GM12864 (cell line): ENCODE data around the gene TIGAR.

Experiments
- DNase-seq: peaks from one replicate; pipeline ENCODE4 v3.0.0-alpha.2; 2011; ENCODE audit warnings: low read depth
- H3K4me3 ChIP-seq: 2 replicates; pipeline ENCODE4 v1.5.1; 2011; ENCODE audit warnings: mild to moderate bottlenecking, low read depth, low read length, control low read depth
- CTCF ChIP-seq: IDR thresholded peaks from 2 replicates; pipeline ENCODE4 v1.5.1; 2011; ENCODE audit warnings: low read depth, mild to moderate bottlenecking, moderate library complexity, low read length, control low read depth, inconsistent platforms; ENCODE audit errors: missing control alignments

The TIGAR gene

GRCh38 chr12:4308334-4308950 lies 12.6 kb upstream of the TIGAR start:
- DNase-seq, result no peak
- TF ChIP-seq CTCF, result no peak
- no peak overlapping the region for H3K4me3 ChIP-seq

GRCh38 chr12:4311776-4312175 lies 9.2 kb upstream of the TIGAR start:
- H3K4me3 ChIP-seq, result no peak overlapping the region
- TF ChIP-seq CTCF, result no peak
- DNase-seq, result no peak

- no peak for DNase-seq
- no peak for TF ChIP-seq CTCF
- H3K4me3 ChIP-seq, result no peak overlapping the region
Measured at GRCh38 chr12:4312251-4312650, 8.8 kb upstream of the TIGAR start.

- DNase-seq, result no peak
- peak overlapping the region; percentile 97 for H3K4me3 ChIP-seq
- no peak for TF ChIP-seq CTCF
Measured at GRCh38 chr12:4320497-4320852, 538 bp upstream of the TIGAR start.

- H3K4me3 ChIP-seq, result peak overlapping the region; percentile 97; the same call in 1 of the 2 replicates
- DNase-seq, result no peak
- TF ChIP-seq CTCF, result no peak
Measured at GRCh38 chr12:4322726-4323125, 1.7 kb downstream of the TIGAR start.

- DNase-seq, result no peak
- H3K4me3 ChIP-seq, result no peak overlapping the region; the same call in 1 of the 2 replicates
- no peak for TF ChIP-seq CTCF
Measured at GRCh38 chr12:4323396-4323795, 2.4 kb downstream of the TIGAR start.

GRCh38 chr12:4324366-4324765 lies 3.4 kb downstream of the TIGAR start:
- no peak for DNase-seq
- no peak for TF ChIP-seq CTCF
- H3K4me3 ChIP-seq, result no peak overlapping the region
